Measurements from ENCODE around the gene SH3PXD2A. TPM values are rescaled to one million over a fixed set of nuclear protein-coding genes. Genes with fewer than 3 reads are reported as not detected.

The SH3PXD2A gene, protein sequence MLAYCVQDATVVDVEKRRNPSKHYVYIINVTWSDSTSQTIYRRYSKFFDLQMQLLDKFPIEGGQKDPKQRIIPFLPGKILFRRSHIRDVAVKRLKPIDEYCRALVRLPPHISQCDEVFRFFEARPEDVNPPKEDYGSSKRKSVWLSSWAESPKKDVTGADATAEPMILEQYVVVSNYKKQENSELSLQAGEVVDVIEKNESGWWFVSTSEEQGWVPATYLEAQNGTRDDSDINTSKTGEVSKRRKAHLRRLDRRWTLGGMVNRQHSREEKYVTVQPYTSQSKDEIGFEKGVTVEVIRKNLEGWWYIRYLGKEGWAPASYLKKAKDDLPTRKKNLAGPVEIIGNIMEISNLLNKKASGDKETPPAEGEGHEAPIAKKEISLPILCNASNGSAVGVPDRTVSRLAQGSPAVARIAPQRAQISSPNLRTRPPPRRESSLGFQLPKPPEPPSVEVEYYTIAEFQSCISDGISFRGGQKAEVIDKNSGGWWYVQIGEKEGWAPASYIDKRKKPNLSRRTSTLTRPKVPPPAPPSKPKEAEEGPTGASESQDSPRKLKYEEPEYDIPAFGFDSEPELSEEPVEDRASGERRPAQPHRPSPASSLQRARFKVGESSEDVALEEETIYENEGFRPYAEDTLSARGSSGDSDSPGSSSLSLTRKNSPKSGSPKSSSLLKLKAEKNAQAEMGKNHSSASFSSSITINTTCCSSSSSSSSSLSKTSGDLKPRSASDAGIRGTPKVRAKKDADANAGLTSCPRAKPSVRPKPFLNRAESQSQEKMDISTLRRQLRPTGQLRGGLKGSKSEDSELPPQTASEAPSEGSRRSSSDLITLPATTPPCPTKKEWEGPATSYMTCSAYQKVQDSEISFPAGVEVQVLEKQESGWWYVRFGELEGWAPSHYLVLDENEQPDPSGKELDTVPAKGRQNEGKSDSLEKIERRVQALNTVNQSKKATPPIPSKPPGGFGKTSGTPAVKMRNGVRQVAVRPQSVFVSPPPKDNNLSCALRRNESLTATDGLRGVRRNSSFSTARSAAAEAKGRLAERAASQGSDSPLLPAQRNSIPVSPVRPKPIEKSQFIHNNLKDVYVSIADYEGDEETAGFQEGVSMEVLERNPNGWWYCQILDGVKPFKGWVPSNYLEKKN
- total RNA-seq, result 10 to 100 TPM in 1 of 2 donors, 1 to 10 TPM in 1; 7.8 to 10.2 TPM

DNA sequence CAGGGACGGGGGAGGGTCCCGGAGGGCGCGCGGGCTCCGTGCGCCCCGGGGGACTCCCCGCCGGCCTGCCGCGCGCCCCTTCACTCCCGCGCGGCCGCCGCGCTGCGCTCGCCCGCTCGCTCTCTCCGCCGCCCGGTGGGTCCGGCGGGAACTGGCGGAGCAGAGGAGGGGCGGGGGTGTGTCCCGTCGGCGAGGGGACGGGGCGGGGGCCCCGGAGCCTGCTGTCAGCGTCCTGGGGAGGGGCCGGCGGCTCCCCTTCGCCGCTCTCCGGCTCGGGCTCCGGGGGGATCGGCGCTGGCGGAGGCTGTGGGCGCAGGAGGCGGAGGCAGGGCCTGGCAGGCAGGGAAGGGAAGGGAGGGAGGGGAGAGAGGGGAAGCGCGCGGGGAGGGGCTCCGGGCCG, at the start of gene SH3PXD2A:
Gene SH3PXD2A (minus strand): TSS at position 153 of the 400 bp plus-strand sequence. CDS start 310 bp downstream, outside the sequence.
- Mint-ChIP-seq H3K27me3 (ENCODE audit: low read depth) (peaks cover 46% of the 10 kb centered on the region), H3K27ac (peak within 1 kb of the TSS; percentile 22), H3K4me3 (peak within 1 kb of the TSS; percentile 88 to 89), H3K4me1 (ENCODE audit: low read depth) (peaks cover 10% of the 10 kb centered on the region), H3K36me3 (ENCODE audit: insufficient read depth in 2 of 2) (no peaks in the 10 kb centered on the region), H3K9me3 (no peaks in the 10 kb centered on the region)
- peak; percentile 38 to 44 for DNase-seq
- ATAC-seq (replicated peaks in 1 of 2), result peak; percentile 73

- DNase-seq, result no peak
- H3K36me3 Mint-ChIP-seq (ENCODE audit: insufficient read depth in 2 of 2), result peaks cover 19 to 24% of the 10 kb centered on the region in 2 donors
- H3K4me1 Mint-ChIP-seq (ENCODE audit: low read depth), result peaks cover 42% of the 10 kb centered on the region
- peak; percentile 62 to 88 for ATAC-seq (replicated peaks in 1 of 2)
- peak overlapping the region; percentile 18 to 63 for H3K4me3 Mint-ChIP-seq
- no peaks in the 10 kb centered on the region for H3K9me3 Mint-ChIP-seq
- peak overlapping the region; percentile 49 for H3K27ac Mint-ChIP-seq
- H3K27me3 Mint-ChIP-seq (ENCODE audit: low read depth), result no peaks in the 10 kb centered on the region
Measured at GRCh38 chr10:103901299-103901698, 45.9 kb upstream of the SH3PXD2A start.

DNA sequence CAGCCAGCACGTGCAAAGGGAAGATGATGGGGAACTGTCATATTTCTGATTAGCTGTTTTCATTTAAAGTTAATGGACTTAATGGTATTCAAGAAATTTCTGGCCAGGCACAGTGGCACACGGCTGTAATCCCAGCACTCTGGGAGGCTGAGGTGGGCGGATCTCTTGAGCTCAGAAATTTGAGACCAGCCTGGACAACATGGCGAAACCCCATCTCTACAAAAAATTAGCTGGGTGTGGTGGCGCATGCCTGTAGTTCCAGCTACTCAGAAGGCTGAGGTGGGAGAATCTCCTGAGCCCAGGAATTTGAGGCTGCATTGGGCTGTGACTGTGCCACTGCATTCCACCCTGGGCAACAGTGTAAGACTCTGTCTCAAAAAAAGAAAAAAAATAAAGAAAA, 43.9 kb upstream of the SH3PXD2A start:
- no peaks in the 10 kb centered on the region for H3K9me3 Mint-ChIP-seq
- no peaks in the 10 kb centered on the region for H3K27me3 Mint-ChIP-seq (ENCODE audit: low read depth)
- DNase-seq (no peak), ATAC-seq (replicated peaks in 1 of 2) (no peak)
- no peak overlapping the region for H3K4me3 Mint-ChIP-seq
- H3K4me1 Mint-ChIP-seq (ENCODE audit: low read depth), result peaks cover 49% of the 10 kb centered on the region
- no peak overlapping the region for H3K27ac Mint-ChIP-seq
- H3K36me3 Mint-ChIP-seq (ENCODE audit: insufficient read depth in 2 of 2), result peaks cover 13 to 19% of the 10 kb centered on the region in 2 donors

- Mint-ChIP-seq H3K4me1 (ENCODE audit: low read depth) (peaks cover 52% of the 10 kb centered on the region), H3K27me3 (ENCODE audit: low read depth) (no peaks in the 10 kb centered on the region), H3K9me3 (no peaks in the 10 kb centered on the region), H3K27ac (no peak overlapping the region), H3K4me3 (no peak overlapping the region), H3K36me3 (ENCODE audit: insufficient read depth in 2 of 2) (peaks cover 13 to 15% of the 10 kb centered on the region in 2 donors)
- DNase-seq, result no peak
- ATAC-seq (replicated peaks in 1 of 2), result no peak
Measured at GRCh38 chr10:103897241-103897774, 41.9 kb upstream of the SH3PXD2A start.

DNA sequence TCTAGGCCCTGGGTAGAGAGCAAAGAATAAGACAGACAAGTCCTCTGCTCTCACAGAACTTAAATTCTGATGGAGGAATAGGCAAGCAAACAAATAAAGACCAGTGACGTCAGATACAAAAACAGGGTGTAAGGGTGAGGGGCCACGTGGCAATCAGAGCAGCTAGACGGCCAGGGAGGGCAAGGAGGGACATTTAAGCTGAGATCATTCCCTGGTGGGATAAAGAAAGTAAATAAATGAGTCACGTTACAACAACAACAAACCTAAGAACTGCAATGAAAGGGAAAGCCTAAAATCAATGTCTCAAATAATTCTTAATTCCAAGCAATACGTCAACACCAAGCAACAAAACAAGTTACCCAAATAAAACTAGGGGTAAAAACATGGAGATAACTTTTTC, 40.8 kb upstream of the SH3PXD2A start:
- Mint-ChIP-seq H3K4me1 (ENCODE audit: low read depth) (peaks cover 41% of the 10 kb centered on the region), H3K9me3 (no peaks in the 10 kb centered on the region), H3K4me3 (peak overlapping the region in 1 of 2 donors; percentile 56), H3K36me3 (ENCODE audit: insufficient read depth in 2 of 2) (peaks cover 13 to 15% of the 10 kb centered on the region in 2 donors), H3K27ac (peak overlapping the region; percentile 97), H3K27me3 (ENCODE audit: low read depth) (no peaks in the 10 kb centered on the region)
- DNase-seq (no peak), ATAC-seq (replicated peaks in 1 of 2) (no peak)

GRCh38 chr10:103895411-103896186, 40.2 kb upstream of the SH3PXD2A start:
- peaks cover 11 to 15% of the 10 kb centered on the region in 2 donors for H3K36me3 Mint-ChIP-seq (ENCODE audit: insufficient read depth in 2 of 2)
- peak; percentile 82 to 90 for ATAC-seq (replicated peaks in 1 of 2)
- H3K9me3 Mint-ChIP-seq, result no peaks in the 10 kb centered on the region
- DNase-seq, result no peak
- peak overlapping the region; percentile 97 for H3K27ac Mint-ChIP-seq
- peak overlapping the region; percentile 42 to 56 for H3K4me3 Mint-ChIP-seq
- no peaks in the 10 kb centered on the region for H3K27me3 Mint-ChIP-seq (ENCODE audit: low read depth)
- H3K4me1 Mint-ChIP-seq (ENCODE audit: low read depth), result peaks cover 41% of the 10 kb centered on the region

DNA sequence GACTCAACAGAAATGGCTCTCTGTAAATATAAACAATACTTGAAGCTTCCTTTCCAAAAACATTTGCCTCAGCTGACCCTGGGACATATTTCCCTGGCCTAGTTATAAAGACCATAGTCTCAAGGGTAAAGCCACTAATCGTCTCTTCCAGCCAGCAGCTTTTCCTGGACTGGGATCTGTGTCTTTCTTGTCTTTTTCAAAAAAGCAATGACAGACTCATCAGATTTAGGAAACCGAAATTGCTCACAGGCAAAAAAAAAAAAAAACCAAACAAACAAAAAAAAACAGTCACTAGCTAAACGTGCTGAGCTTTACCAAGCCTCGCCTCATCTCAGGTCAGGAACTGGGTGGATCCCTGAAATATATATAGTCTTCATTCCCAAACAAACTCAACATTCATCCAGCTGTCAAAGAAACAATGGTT, 39.1 kb upstream of the SH3PXD2A start:
- Mint-ChIP-seq H3K27ac (peak overlapping the region; percentile 97), H3K9me3 (no peaks in the 10 kb centered on the region), H3K27me3 (ENCODE audit: low read depth) (no peaks in the 10 kb centered on the region), H3K4me3 (peak overlapping the region; percentile 42 to 56), H3K36me3 (ENCODE audit: insufficient read depth in 2 of 2) (peaks cover 11 to 13% of the 10 kb centered on the region in 2 donors), H3K4me1 (ENCODE audit: low read depth) (peaks cover 52% of the 10 kb centered on the region)
- DNase-seq, result no peak
- ATAC-seq (replicated peaks in 1 of 2), result no peak

DNA sequence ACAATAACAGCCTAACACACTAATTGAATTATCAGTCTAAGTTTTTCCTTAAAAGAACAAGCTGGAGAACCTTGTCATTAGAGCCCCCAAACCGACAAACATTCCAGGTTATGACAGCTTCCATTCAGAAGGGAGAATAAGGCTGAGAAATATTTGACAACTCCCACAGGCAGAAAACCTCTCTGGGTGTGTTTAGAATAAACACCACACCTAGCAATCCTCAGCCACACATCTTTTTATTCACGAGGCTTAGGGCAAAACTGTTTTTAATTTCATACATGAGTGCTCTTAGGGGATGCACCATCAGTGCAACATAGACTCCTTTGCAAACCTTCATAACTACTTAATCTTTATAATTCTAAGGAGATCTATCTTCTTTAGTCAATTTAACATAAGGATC, 38.4 kb upstream of the SH3PXD2A start:
- ATAC-seq (replicated peaks in 1 of 2) (no peak), DNase-seq (no peak)
- H3K4me3 Mint-ChIP-seq, result peak overlapping the region in 1 of 2 donors; percentile 56
- H3K9me3 Mint-ChIP-seq, result no peaks in the 10 kb centered on the region
- no peaks in the 10 kb centered on the region for H3K27me3 Mint-ChIP-seq (ENCODE audit: low read depth)
- H3K4me1 Mint-ChIP-seq (ENCODE audit: low read depth), result peaks cover 59% of the 10 kb centered on the region
- peaks cover 11 to 18% of the 10 kb centered on the region in 2 donors for H3K36me3 Mint-ChIP-seq (ENCODE audit: insufficient read depth in 2 of 2)
- peak overlapping the region; percentile 97 for H3K27ac Mint-ChIP-seq

DNA sequence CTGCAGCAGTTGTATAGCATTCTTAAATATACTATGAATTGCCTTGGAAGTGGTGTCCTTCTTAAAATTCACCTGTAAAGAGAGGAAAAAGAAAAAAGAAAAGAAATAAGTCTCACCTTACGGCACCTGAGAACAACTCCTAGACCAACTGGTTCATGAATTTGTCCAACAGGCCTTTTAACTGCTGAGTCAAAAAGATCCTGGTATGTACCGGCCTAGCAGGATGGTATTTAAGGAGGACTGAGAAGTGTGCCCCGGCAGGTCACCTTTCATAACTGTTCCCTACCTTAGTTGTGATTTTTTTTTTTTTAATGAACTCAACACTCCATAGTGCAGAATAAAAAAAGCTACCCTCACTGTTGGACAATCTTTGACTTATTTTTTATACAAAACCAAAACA, 36.8 kb upstream of the SH3PXD2A start:
- no peaks in the 10 kb centered on the region for H3K27me3 Mint-ChIP-seq (ENCODE audit: low read depth)
- H3K4me1 Mint-ChIP-seq (ENCODE audit: low read depth), result peaks cover 64% of the 10 kb centered on the region
- peaks cover 7 to 10% of the 10 kb centered on the region in 2 donors for H3K36me3 Mint-ChIP-seq (ENCODE audit: insufficient read depth in 2 of 2)
- no peak overlapping the region for H3K27ac Mint-ChIP-seq
- DNase-seq (no peak), ATAC-seq (replicated peaks in 1 of 2) (no peak)
- H3K9me3 Mint-ChIP-seq, result no peaks in the 10 kb centered on the region
- H3K4me3 Mint-ChIP-seq, result no peak overlapping the region

GRCh38 chr10:103890688-103891087, 35.3 kb upstream of the SH3PXD2A start:
- DNase-seq (no peak), ATAC-seq (replicated peaks in 1 of 2) (no peak)
- H3K27ac Mint-ChIP-seq, result peak overlapping the region; percentile 99
- no peaks in the 10 kb centered on the region for H3K9me3 Mint-ChIP-seq
- no peak overlapping the region for H3K4me3 Mint-ChIP-seq
- H3K36me3 Mint-ChIP-seq (ENCODE audit: insufficient read depth in 2 of 2), result peaks cover 5 to 10% of the 10 kb centered on the region in 2 donors
- H3K27me3 Mint-ChIP-seq (ENCODE audit: low read depth), result no peaks in the 10 kb centered on the region
- peaks cover 56% of the 10 kb centered on the region for H3K4me1 Mint-ChIP-seq (ENCODE audit: low read depth)

DNA sequence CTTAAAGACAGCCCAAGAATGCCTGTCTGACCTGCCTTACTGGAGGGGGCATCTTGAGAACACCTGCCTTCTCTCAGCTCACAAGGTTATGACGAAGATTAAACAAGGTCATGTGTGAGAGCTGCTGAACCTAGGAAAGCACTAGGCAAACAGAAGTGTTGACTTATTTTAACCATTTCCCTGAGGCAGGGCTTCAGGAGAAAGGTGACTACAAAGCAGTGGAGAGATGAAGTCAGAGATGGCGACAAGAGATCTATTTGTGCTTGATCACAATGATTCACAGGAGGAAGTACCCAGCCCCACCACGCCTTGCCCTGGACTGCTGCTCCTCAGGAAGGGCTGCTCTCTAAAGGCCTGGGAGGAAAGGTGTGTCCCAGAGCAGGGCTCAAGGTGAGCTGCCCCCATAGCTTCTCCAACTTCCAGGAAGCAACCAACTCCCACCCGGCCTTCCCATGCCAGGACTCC, 34.9 kb upstream of the SH3PXD2A start:
- peak overlapping the region in 1 of 2 donors; percentile 53 for H3K4me3 Mint-ChIP-seq
- H3K36me3 Mint-ChIP-seq (ENCODE audit: insufficient read depth in 2 of 2), result peaks cover 5 to 10% of the 10 kb centered on the region in 2 donors
- H3K27ac Mint-ChIP-seq, result peak overlapping the region; percentile 99
- H3K27me3 Mint-ChIP-seq (ENCODE audit: low read depth), result no peaks in the 10 kb centered on the region
- H3K9me3 Mint-ChIP-seq, result no peaks in the 10 kb centered on the region
- ATAC-seq (replicated peaks in 1 of 2) (peak; percentile 70 to 77), DNase-seq (peak in 1 of 2 donors; percentile 34)
- peaks cover 51% of the 10 kb centered on the region for H3K4me1 Mint-ChIP-seq (ENCODE audit: low read depth)
